ENCODE results near the gene PRRT2.

The PRRT2 gene

DNA sequence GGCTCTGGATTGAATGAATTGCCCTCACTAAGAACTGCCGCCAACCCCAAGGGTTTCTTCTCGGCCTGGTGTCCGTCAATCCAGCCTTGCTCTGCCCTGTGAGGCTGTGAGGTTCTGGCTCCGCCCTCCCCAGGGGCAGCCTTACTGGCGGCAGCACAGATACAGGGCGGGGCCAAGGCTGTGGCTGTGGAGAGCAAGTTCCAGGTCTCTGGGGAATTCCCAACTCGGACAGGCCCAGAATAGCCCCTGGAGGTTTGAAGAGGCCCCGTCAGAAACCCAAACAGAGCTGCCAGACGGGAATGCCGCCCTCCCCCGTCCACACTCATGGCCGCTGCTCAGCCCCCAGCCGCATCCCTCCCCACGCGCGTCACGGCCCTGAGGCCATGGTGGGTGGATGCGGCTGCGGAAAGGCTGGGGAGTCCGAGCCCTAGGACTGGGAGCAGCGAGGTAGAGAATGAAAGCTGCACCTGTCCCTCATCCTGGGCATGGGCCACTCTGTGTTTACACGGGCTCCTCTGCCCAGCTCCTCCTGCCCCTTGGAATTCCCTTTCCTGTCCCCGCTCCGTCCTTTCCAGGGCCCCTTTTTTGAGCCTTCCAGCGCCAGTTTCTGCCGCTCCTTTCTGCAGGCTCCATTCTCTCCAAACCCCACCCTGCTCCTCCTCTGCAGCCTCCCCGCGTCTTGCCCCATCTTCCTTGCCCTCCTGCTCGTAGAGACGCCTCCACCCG is 660 bp upstream of the PRRT2 start:
- H3K79me2 ChIP-seq (ENCODE audit: insufficient read depth, low read length): peaks cover 12% of the 10 kb centered on the region; the same call in 1 of the 2 replicates
- no peaks in the 10 kb centered on the region for H3K9me3 ChIP-seq (ENCODE audit: insufficient read depth, low read length)
- peaks cover 11% of the 10 kb centered on the region for H3K36me3 ChIP-seq (ENCODE audit: low read length)
- H4K20me1 ChIP-seq (ENCODE audit: low read depth, low read length): peaks cover 8% of the 10 kb centered on the region
- peak overlapping the region; percentile 29 for H3K4me2 ChIP-seq (ENCODE audit: low read depth, low read length, poor library complexity, severe bottlenecking)
- H3K4me3 ChIP-seq (ENCODE audit: insufficient read depth, low read length, poor library complexity, severe bottlenecking): no peak overlapping the region
- H3K27me3 ChIP-seq (ENCODE audit: low read length): no peaks in the 10 kb centered on the region
- peaks cover 20% of the 10 kb centered on the region; the same call in 1 of the 2 replicates for H3F3A ChIP-seq (ENCODE audit: insufficient read depth)
- no peak overlapping the region for H2AFZ ChIP-seq (ENCODE audit: low read depth, low read length, severe bottlenecking)
- 0 out of 2 replicates have a peak overlapping the region, but pooled peaks have one; percentile 19 for H3K9ac ChIP-seq (ENCODE audit: low read length)
- no peak overlapping the region for H3K27ac ChIP-seq (ENCODE audit: low read depth, low read length)
- H3K9me2 ChIP-seq (replicated peaks; ENCODE audit: insufficient read depth, low read length): no peaks in the 10 kb centered on the region
- TF ChIP-seq, protein P1, sequence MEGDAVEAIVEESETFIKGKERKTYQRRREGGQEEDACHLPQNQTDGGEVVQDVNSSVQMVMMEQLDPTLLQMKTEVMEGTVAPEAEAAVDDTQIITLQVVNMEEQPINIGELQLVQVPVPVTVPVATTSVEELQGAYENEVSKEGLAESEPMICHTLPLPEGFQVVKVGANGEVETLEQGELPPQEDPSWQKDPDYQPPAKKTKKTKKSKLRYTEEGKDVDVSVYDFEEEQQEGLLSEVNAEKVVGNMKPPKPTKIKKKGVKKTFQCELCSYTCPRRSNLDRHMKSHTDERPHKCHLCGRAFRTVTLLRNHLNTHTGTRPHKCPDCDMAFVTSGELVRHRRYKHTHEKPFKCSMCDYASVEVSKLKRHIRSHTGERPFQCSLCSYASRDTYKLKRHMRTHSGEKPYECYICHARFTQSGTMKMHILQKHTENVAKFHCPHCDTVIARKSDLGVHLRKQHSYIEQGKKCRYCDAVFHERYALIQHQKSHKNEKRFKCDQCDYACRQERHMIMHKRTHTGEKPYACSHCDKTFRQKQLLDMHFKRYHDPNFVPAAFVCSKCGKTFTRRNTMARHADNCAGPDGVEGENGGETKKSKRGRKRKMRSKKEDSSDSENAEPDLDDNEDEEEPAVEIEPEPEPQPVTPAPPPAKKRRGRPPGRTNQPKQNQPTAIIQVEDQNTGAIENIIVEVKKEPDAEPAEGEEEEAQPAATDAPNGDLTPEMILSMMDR (IDR thresholded peaks at IDR 0.05; ENCODE audit: insufficient read depth, low read length, poor library complexity, severe bottlenecking): no peak
- TF ChIP-seq EZH2phosphoT487 (conservative IDR thresholded peaks at IDR 0.05; ENCODE audit: low read length): no peak

DNA sequence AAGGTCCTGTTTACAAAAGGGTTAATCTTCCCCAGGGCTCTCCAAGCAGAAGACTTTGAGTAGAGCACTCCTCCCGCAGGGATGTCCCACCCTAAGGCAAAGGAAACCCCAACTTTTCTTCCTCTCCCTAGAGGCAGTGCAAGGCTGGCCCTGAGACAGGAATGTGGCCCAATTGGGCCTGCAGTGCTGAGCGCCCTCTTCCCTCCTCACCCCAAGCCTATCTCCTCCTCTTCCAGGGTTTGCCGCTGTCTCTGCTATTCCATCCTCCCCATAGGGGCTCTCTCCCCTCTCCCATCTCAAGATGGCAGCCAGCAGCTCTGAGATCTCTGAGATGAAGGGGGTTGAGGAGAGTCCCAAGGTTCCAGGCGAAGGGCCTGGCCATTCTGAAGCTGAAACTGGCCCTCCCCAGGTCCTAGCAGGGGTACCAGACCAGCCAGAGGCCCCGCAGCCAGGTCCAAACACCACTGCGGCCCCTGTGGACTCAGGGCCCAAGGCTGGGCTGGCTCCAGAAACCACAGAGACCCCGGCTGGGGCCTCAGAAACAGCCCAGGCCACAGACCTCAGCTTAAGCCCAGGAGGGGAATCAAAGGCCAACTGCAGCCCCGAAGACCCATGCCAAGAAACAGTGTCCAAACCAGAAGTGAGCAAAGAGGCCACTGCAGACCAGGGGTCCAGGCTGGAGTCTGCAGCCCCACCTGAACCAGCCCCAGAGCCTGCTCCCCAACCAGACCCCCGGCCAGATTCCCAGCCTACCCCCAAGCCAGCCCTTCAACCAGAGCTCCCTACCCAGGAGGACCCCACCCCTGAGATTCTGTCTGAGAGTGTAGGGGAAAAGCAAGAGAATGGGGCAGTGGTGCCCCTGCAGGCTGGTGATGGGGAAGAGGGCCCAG is 1.0 kb downstream of the PRRT2 start:
- Histone ChIP-seq H3K27ac (ENCODE audit: low read depth, low read length) (no peak overlapping the region), H3K27me3 (ENCODE audit: low read length) (no peaks in the 10 kb centered on the region), H3K9me3 (ENCODE audit: insufficient read depth, low read length) (no peaks in the 10 kb centered on the region), H3K9ac (ENCODE audit: low read length) (no peak overlapping the region), H3K79me2 (ENCODE audit: insufficient read depth, low read length) (peaks cover 21% of the 10 kb centered on the region), H4K20me1 (ENCODE audit: low read depth, low read length) (peaks cover 8% of the 10 kb centered on the region), H3K36me3 (ENCODE audit: low read length) (peaks cover 11% of the 10 kb centered on the region), H3K4me2 (ENCODE audit: low read depth, low read length, poor library complexity, severe bottlenecking) (no peak overlapping the region), H3F3A (ENCODE audit: insufficient read depth) (peaks cover 23% of the 10 kb centered on the region), H3K9me2 (replicated peaks; ENCODE audit: insufficient read depth, low read length) (no peaks in the 10 kb centered on the region), H3K4me3 (ENCODE audit: insufficient read depth, low read length, poor library complexity, severe bottlenecking) (no peak overlapping the region), H2AFZ (ENCODE audit: low read depth, low read length, severe bottlenecking) (no peak overlapping the region)
- TF ChIP-seq EZH2phosphoT487 (conservative IDR thresholded peaks at IDR 0.05; ENCODE audit: low read length): no peak
- TF ChIP-seq, protein P1 (IDR thresholded peaks at IDR 0.05; ENCODE audit: insufficient read depth, low read length, poor library complexity, severe bottlenecking): no peak

DNA sequence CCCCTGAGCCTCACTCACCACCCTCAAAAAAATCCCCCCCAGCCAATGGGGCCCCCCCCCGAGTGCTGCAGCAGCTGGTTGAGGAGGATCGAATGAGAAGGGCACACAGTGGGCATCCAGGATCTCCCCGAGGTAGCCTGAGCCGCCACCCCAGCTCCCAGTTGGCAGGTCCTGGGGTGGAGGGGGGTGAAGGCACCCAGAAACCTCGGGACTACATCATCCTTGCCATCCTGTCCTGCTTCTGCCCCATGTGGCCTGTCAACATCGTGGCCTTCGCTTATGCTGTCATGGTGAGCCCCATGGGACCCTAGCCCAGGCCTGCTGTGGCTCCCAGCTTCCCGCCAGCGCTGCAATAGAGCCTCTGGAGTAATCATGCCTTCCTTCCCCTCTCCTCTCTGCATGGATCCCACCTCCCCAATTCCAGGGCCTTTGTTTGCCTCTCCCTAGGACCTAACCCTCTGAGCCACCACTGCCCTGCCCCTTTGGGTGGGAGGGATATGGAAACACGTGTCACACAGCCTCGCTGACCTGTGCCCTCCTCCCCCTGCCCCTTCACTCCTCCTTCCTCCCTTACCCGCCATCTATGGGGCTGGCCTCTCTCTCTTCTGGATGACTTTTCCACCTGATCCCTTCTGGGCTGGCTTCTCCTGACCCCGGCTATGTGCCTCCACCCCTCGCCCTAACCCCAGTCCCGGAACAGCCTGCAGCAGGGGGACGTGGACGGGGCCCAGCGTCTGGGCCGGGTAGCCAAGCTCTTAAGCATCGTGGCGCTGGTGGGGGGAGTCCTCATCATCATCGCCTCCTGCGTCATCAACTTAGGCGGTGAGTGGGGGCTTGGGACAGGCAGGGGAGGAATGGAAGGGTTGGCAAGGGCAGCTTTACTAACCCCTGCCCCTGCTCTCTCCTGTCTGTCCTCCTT is 1.9 kb downstream of the PRRT2 start:
- no peak overlapping the region for H2AFZ ChIP-seq (ENCODE audit: low read depth, low read length, severe bottlenecking)
- H3K4me3 ChIP-seq (ENCODE audit: insufficient read depth, low read length, poor library complexity, severe bottlenecking): no peak overlapping the region
- TF ChIP-seq, protein P1 (IDR thresholded peaks at IDR 0.05; ENCODE audit: insufficient read depth, low read length, poor library complexity, severe bottlenecking): no peak
- H3K9ac ChIP-seq (ENCODE audit: low read length): no peak overlapping the region
- H3K9me2 ChIP-seq (replicated peaks; ENCODE audit: insufficient read depth, low read length): no peaks in the 10 kb centered on the region
- H3K27ac ChIP-seq (ENCODE audit: low read depth, low read length): no peak overlapping the region
- H4K20me1 ChIP-seq (ENCODE audit: low read depth, low read length): peaks cover under 1% of the 10 kb centered on the region; the same call in 1 of the 2 replicates
- H3F3A ChIP-seq (ENCODE audit: insufficient read depth): peaks cover 18% of the 10 kb centered on the region
- no peaks in the 10 kb centered on the region for H3K27me3 ChIP-seq (ENCODE audit: low read length)
- H3K36me3 ChIP-seq (ENCODE audit: low read length): peaks cover 5% of the 10 kb centered on the region; the same call in 1 of the 2 replicates
- H3K9me3 ChIP-seq (ENCODE audit: insufficient read depth, low read length): no peaks in the 10 kb centered on the region
- no peak overlapping the region for H3K4me2 ChIP-seq (ENCODE audit: low read depth, low read length, poor library complexity, severe bottlenecking)
- H3K79me2 ChIP-seq (ENCODE audit: insufficient read depth, low read length): peaks cover 17% of the 10 kb centered on the region

Data from SU-DHL-6 (cell line).